Common myeloid progenitor, CD34-positive (primary cell): Measurements from ENCODE around the gene COG5.

Source experiments
- CTCF ChIA-PET: fragments of 350-600 bp; sonication (Branson Sonifier 250); formaldehyde crosslinking; loops from one replicate; lab custom pipeline; 2021; ENCODE audit warnings: antibody characterized with exemption; lab: Charles Lee
- POLR2A ChIA-PET: fragments of 350-600 bp; sonication (Branson Sonifier 250); formaldehyde crosslinking; loops from one replicate; lab custom pipeline; 2021; ENCODE audit warnings: antibody characterized with exemption; lab: Charles Lee
- DNase-seq, 3 donors: peaks; one replicate each; pipeline versions ENCODE4 v3.0.0 to v3.0.0-alpha.2; 2013
- H3K27ac ChIP-seq, 2 experiments: 1 replicate in 1 of 2; 2 replicates in 1 of 2; pipeline ENCODE4 v1.7.0; 2013; ENCODE audit warnings: inconsistent platforms in 2 of 2, low read length in 2 of 2, mild to moderate bottlenecking in 2 of 2, low read depth in 1 of 2, moderate library complexity in 1 of 2; ENCODE audit not compliant: severe bottlenecking in 2 of 2, insufficient read depth in 1 of 2, poor library complexity in 1 of 2
- H3K27me3 ChIP-seq, 5 experiments: replicated peaks in 2 of 5; 1 replicate in 3 of 5; 2 replicates in 2 of 5; pipeline versions ENCODE4 v1.6.1 to v1.7.0; 2013; ENCODE audit warnings: low read length in 4 of 5, mild to moderate bottlenecking in 2 of 5, moderate library complexity in 2 of 5, inconsistent platforms in 1 of 5; ENCODE audit not compliant: insufficient read depth in 5 of 5, control insufficient read depth in 4 of 5
- H3K36me3 ChIP-seq, 4 experiments: 1 replicate in 2 of 4; 2 replicates in 2 of 4; pipeline versions ENCODE4 v1.6.1 to v1.7.0; 2013; ENCODE audit warnings: low read length in 3 of 4, control low read depth in 1 of 4, mild to moderate bottlenecking in 1 of 4; ENCODE audit not compliant: control insufficient read depth in 4 of 4, insufficient read depth in 4 of 4
- H3K4me1 ChIP-seq, 4 experiments: 1 replicate in 3 of 4; 2 replicates in 1 of 4; pipeline versions ENCODE4 v1.6.1 to v1.7.1; 2013; ENCODE audit warnings: low read length in 3 of 4, mild to moderate bottlenecking in 3 of 4, control low read depth in 1 of 4, inconsistent platforms in 1 of 4, moderate library complexity in 1 of 4; ENCODE audit not compliant: control insufficient read depth in 4 of 4, insufficient read depth in 4 of 4; ENCODE audit errors: control extremely low read depth in 1 of 4
- H3K4me3 ChIP-seq, 7 experiments: 1 replicate in 4 of 7; 2 replicates in 3 of 7; pipeline versions ENCODE4 v1.5.1 to v1.7.0; 2013; ENCODE audit warnings: mild to moderate bottlenecking in 7 of 7, low read length in 6 of 7, moderate library complexity in 6 of 7, inconsistent platforms in 2 of 7, low read depth in 2 of 7, control low read depth in 1 of 7; ENCODE audit not compliant: insufficient read depth in 4 of 7, control insufficient read depth in 1 of 7; ENCODE audit errors: extremely low read depth in 1 of 7
- H3K9me3 ChIP-seq, 5 experiments: 1 replicate in 4 of 5; 2 replicates in 1 of 5; pipeline versions ENCODE4 v1.6.1 to v1.7.1; 2013; ENCODE audit warnings: low read length in 4 of 5, mild to moderate bottlenecking in 2 of 5, inconsistent platforms in 1 of 5, low read depth in 1 of 5, moderate library complexity in 1 of 5; ENCODE audit not compliant: control insufficient read depth in 4 of 5, insufficient read depth in 2 of 5; ENCODE audit errors: control extremely low read depth in 1 of 5
- WGBS: methylation state at CpG from one replicate; pipeline ENCODE4 v1.1.5; 2013; ENCODE audit not compliant: insufficient coverage; 5-methylcytosine and 5-hydroxymethylcytosine counted together

Gene COG5

DNA sequence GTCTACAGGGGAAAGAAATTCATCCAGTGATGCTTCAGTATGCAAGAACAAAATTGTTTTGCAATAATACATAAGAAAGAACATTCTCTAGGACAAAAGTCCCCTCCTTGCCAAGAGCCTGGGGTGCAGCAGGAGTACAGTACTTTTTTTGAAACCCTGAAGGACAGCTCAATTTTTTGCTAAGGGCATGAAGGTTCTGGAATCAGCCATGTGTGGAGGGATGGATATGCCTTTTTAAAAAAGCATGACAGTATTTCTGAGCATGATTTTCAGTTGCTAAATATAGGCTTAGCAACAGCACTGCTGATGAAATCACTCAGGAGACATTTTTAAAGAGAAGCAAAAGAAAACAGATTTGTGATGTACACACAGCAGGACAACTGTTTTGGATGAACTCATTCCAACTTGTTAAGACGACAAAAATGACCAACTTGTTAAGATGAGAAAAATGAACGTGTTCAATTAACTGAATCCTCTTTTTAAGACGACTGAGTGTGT, 355.6 kb downstream of the COG5 start:
- ChIA-PET CTCF (interaction anchor here (1.1 to 1.6 kb wide), 2 partner anchors 10 to 14 kb away, joined by 4 to 6 read pairs; no protein-coding TSS in a partner anchor), POLR2A (no interaction called here)
- no peaks in the 10 kb centered on the region for H3K4me1 ChIP-seq
- peaks cover 0 to under 1% (median 0%) of the 10 kb centered on the region in 5 experiments for H3K9me3 ChIP-seq
- 67% methylated on average over 3 of the region's 3 CpGs for WGBS
- peaks cover 19 to 63% (median 34%) of the 10 kb centered on the region in 4 experiments for H3K36me3 ChIP-seq
- no peak overlapping the region for H3K4me3 ChIP-seq
- H3K27ac ChIP-seq: no peak overlapping the region
- no peak for DNase-seq
- H3K27me3 ChIP-seq: no peaks in the 10 kb centered on the region

DNA sequence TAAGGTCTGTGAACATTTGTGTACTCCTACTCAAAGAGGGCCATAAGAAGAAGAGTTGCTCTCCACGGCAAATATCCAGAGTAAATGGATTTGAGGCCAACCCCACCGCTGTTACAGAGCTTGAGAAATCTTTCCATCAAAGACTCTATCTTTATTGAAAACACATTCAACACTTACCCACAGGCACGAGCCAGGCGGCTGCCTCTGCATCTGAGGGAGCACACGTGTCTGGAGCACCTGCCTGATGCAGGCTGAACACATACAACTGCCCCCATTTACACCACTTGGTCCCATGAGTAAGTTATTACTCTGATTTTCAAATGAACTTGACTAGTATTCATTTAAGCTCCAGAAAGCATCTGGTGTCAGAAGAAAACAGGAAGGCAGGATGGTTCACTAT, 356.3 kb downstream of the COG5 start:
- ChIA-PET CTCF (interaction anchor here (1.1 kb wide), 1 partner anchor 10 kb away, joined by 4 read pairs; no protein-coding TSS in a partner anchor), POLR2A (no interaction called here)
- Histone ChIP-seq H3K27ac (no peak overlapping the region), H3K9me3 (no peaks in the 10 kb centered on the region), H3K27me3 (no peaks in the 10 kb centered on the region), H3K4me3 (no peak overlapping the region), H3K36me3 (peaks cover 23 to 69% (median 38%) of the 10 kb centered on the region in 4 experiments), H3K4me1 (no peaks in the 10 kb centered on the region)
- WGBS: 100% methylated on average over 5 of the region's 5 CpGs
- no peak for DNase-seq

DNA sequence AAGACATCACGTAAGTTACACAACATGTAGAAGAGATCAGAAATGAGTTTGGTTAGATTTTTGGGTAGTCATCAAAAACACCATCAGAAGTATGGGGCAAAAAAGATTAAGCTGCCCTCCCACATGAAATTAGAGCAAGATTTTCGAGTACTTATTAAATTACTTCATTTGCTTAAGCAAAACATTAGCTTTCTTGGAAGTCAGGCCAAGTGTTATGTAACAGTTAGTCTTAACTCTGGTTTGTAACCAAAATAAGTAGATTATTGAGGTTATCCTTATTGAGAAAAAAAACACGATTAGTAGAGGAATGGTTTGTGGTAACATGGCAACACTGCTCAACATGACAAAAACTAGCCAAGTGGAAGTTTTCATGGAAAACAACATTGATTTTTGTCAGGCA, 357.0 kb downstream of the COG5 start:
- no peaks in the 10 kb centered on the region for H3K9me3 ChIP-seq
- no peak for DNase-seq
- H3K27ac ChIP-seq: no peak overlapping the region
- H3K36me3 ChIP-seq: peaks cover 24 to 73% (median 44%) of the 10 kb centered on the region in 4 experiments
- CTCF ChIA-PET: interaction anchor here (0.9 to 2.4 kb wide), 3 partner anchors 8 to 672 kb away, joined by 3 to 7 read pairs (median 6); no protein-coding TSS in a partner anchor
- POLR2A ChIA-PET: no interaction called here
- H3K27me3 ChIP-seq: no peaks in the 10 kb centered on the region
- WGBS: 100% methylated on average over 2 of the region's 3 CpGs
- no peak overlapping the region for H3K4me3 ChIP-seq
- no peaks in the 10 kb centered on the region for H3K4me1 ChIP-seq

DNA sequence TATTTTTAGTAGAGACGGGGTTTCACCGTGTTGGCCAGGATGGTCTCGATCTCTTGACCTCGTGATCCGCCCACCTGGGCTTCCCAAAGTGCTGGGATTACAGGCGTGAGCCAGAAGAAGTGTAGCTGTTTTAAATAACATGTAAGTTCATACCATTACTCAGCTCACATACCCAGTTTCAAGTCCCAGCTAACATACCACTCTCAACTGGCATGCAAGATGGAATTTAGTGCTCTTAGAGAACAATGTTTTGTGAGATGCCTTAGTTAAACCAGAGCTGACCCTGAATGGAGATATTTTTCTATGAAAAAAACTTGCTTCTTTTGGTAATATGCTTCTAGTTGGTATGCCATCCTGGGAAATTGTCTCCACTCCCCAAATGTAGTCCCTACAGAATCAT, 357.6 kb downstream of the COG5 start:
- H3K9me3 ChIP-seq: no peaks in the 10 kb centered on the region
- H3K27me3 ChIP-seq: no peaks in the 10 kb centered on the region
- no peak overlapping the region for H3K27ac ChIP-seq
- ChIA-PET CTCF (interaction anchor here (0.9 to 2.4 kb wide), 3 partner anchors 8 to 673 kb away, joined by 3 to 7 read pairs (median 6); no protein-coding TSS in a partner anchor), POLR2A (no interaction called here)
- no peak for DNase-seq
- no peak overlapping the region for H3K4me3 ChIP-seq
- WGBS: no CpG with 5 or more reads among the region's 6 CpGs
- H3K36me3 ChIP-seq: peaks cover 24 to 77% (median 47%) of the 10 kb centered on the region in 4 experiments
- H3K4me1 ChIP-seq: no peaks in the 10 kb centered on the region

DNA sequence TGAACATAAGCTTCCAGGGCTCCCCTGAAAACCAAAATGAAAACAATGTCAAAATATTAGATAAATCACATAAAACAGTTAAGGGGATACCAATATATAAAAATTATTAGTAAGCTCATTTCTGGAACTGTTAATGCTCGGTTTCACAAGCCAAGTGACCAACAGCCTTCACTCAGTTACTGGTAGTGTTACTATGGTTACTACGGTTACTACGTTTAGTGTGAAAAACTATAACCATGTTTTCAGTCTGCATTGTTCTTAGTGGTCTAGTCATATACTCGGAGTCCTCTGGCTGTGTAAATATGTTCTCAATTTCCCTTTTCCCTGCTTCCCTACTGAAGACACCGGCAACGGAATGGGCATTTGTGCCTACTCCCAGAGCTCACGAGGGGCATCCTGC, 360.1 kb downstream of the COG5 start:
- Histone ChIP-seq H3K27me3 (no peaks in the 10 kb centered on the region), H3K36me3 (peaks cover 28 to 77% (median 55%) of the 10 kb centered on the region in 4 experiments), H3K9me3 (no peaks in the 10 kb centered on the region), H3K27ac (no peak overlapping the region), H3K4me1 (no peaks in the 10 kb centered on the region), H3K4me3 (no peak overlapping the region)
- WGBS: 94% methylated on average over 7 of the region's 7 CpGs
- ChIA-PET POLR2A (no interaction called here), CTCF (interaction anchor here (0.7 to 1.8 kb wide), 7 partner anchors 9 to 678 kb away, joined by 3 to 5 read pairs (median 3); no protein-coding TSS in a partner anchor)
- DNase-seq: no peak

DNA sequence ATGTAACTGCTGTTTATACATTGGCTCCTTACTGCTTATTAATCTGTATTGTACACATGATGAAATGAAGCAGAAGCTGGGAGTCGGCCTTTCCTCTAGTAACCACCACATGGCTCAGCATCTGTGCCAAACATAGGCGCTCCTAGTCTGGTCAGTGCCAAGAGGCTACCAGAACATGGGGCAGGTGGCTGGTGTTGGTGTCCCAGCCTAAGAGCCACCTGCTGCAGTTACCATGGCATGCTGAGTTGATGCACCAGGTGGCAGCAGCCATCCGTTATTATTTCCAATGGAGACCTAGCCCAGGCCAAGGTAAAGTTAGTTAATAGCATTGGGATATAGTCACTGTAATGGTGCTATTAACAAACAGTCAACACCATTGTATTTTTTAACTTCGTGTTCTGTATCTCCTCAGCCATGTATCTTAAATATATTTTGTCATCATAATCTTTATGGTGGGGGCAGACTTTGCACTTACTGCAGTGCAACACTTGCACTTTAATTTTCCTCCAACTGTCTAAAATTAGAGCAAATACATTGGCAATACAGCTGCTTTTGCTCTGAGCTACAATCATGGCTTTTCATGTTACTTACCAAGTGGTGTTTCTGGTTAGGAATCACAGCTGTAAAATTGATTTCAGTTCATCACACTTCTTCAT, 361.8 kb downstream of the COG5 start:
- Histone ChIP-seq H3K4me3 (no peak overlapping the region), H3K36me3 (peaks cover 39 to 84% (median 60%) of the 10 kb centered on the region in 4 experiments), H3K9me3 (no peaks in the 10 kb centered on the region), H3K27ac (no peak overlapping the region), H3K4me1 (no peaks in the 10 kb centered on the region), H3K27me3 (no peaks in the 10 kb centered on the region)
- peak; percentile 26 to 68 (median 66) for DNase-seq
- WGBS: 94% methylated on average over 2 of the region's 4 CpGs
- ChIA-PET POLR2A (interaction anchor here (0.6 kb wide), 1 partner anchor 128 kb away, joined by 3 read pairs; no protein-coding TSS in a partner anchor), CTCF (interaction anchor here (1.0 to 1.8 kb wide), 4 partner anchors 12 to 680 kb away, joined by 3 to 5 read pairs (median 4); no protein-coding TSS in a partner anchor)
